Measurements from ENCODE around the gene HECW1.

HECW1 gene

DNA sequence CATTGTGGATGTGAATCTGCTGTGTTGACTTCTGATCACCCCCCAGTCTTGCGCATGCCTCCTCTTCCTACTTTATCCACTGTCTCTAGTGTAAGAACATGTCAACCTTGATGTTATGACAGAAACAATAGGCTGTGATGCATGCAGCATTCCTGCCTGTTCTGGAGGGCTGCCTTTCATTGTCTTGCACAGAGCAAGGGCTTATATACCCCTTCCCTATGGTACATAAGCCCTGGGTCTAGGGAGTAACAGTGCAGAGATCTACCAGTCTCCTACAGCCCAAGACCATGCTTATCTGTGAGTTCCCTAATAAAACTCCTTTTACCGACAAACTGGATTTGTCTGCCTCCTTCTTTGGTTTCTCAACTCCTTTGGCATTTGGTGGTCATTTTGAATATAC is 293.5 kb downstream of the HECW1 start:
- no peak for DNase-seq (ENCODE audit: low spot score)
- FAIRE-seq, result no peak

DNA sequence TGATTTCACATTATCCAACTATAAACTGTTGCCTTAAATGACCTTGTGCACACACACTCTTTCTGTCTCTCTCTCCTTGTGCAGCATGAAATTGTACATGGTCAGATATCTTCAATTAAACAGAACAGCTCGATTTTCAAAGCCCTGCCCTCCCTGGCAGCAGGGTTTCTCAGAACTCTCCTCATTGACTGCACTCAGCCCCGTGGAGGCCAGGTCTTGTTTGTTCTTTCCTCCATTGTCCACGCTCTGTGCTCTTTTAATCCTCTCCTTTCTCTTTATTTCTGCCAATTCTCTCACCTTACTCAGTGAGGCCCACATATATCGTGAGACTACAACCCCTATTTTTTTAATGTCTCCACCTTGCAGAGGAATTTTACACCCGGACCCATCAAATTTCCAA is 294.5 kb downstream of the HECW1 start:
- FAIRE-seq (no peak), DNase-seq (ENCODE audit: low spot score) (no peak)

DNA sequence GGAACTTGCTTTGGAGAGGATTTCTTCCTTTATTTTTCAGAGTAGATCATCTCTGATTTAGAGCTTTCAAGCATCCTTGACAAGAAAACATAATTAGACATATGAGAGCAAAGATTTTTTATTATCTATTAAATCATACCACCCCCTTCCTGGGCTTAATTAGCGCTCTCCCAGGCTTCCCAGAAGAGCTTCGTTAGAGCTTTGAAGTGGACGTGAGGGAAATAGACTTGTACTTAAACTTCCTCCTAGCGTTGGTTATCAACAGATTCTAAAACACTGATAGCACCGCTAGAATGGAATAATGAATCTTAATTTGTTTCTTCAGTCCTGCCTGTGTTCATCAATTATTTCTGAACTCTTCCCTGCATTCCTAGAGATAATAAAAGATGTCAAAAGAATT is 296.5 kb downstream of the HECW1 start:
- no peak for DNase-seq (ENCODE audit: low spot score)
- FAIRE-seq, result no peak

DNA sequence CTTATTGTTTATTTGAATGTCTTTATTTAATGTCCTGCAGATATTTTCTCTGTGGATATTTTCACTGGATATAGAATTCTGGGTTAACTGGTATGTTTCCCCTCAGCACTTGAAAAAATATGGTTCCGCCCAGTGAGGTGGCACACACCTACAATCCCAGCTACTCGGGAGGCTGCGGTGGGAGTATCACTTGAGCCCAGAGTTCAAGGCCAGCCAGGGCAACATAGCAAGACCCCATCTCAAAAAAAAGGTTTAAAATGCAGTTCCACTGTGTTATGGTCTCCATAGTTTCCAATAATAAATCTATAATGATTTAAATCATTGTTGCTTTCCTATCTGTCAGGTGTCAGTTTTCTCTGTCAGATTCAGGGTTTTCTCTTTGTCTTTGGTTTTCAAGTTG is 305.0 kb downstream of the HECW1 start:
- DNase-seq (ENCODE audit: low spot score) (no peak), FAIRE-seq (no peak)

DNA sequence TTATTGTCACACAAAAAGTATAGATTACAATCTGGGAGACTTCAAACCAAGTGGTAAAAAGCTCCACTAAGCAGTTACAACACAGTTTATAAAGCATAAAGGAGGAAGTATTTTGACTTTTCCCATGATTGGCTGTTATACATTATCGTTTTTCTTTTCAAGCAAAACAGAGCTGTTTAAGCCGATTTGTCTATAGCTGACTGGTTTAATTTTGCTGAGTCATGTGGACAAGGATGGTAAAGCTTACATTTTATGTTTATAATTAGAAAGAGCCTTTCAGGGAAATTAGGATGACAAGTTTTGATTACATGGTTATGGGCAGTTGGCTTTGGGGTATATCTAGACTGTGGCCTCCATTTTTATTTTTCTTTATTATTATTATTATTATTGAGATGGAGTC is 318.0 kb downstream of the HECW1 start:
- DNase-seq (ENCODE audit: low spot score), result no peak
- no peak for FAIRE-seq

DNA sequence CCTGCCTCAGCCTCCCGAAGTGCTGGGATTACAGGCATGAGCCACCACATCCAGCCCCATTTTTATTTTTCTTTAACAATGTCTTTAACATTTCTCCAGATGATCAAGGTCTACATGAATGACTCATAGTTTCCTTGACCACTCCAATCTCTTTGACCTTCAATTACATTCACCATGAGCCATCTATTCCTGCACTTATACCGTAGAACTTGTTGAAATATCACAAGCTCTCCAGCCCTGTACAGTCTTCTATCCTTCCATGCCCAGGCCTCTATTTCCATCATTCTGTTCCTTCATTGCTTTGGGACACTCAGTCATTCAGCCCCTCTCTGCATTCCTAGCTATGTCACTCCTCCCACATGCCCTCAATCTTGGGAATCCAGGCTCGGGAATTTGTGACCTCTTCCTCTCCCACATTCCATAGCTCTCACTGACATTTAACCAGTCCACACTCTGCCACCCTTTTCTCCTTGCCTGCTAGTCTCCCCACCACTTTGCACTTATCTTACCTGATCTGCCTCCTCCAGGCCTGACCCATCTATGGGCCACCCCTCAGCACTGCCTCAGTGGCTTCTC is 318.7 kb downstream of the HECW1 start:
- DNase-seq (ENCODE audit: low spot score) (peak; percentile 47), FAIRE-seq (no peak)

DNA sequence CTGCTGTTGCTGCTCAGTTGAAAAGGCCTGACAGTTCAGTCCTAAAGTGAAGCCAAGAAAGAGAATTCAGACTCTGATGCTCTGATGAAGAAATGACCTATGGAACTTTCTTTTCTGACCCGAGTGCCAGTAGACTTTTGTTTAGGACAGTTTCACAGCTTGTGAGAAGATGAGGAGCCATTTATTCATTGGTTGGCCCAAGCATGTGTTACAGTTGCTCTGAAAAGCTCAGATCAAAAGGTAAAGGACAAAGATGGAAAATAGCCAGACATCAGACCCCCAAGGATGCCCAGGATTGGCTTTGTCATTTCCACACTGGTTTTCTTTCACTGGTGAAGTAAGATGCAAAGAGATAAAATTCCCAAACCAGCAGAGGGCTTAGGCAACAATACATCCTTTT is 321.2 kb downstream of the HECW1 start:
- FAIRE-seq (no peak), DNase-seq (ENCODE audit: low spot score) (no peak)

DNA sequence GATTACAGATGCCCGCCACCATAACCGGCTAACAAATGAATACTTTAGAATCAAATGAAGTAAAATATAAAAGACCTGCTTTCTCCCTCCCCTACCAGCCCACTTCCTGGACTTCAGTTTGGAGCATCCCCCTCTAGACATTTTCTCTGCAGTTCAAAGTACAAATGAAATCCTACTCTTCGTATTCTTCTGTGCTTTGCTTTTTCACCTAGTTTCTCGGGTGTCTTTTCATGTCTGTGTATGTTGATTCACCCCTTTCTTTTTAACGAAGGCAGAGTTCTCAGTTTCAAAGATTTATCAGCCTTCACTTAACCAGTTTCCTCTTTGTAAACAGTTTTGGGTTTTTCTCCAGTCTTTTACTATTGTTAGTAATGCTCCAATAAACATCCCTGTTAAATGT is 324.6 kb downstream of the HECW1 start:
- FAIRE-seq, result no peak

DNA sequence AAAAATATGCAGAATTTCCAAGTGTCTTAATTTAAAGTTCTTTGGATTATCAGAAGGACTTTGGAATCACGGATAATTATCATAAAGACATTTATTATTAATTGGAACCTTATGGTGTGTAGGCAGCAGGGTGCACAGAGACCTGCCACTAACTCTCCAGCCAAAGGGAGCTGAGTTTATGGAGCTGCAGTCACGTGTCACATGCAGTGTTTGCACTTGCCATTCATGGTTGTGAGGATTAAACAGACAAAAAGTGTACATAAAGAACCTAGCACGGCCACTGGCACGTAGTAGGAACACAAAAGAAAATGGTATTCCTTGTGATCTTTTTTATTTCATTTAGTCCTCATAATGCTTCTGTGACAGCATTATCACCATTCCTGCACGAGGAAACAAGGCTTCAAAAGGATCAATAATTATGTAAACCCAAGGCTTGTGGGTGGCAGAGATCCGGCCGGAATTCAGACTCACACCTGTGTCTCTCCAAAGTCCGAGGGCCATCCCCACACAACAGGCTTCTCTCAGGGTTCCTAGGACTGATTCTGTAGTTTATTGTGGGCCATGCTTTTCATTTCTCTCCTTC is 326.5 kb downstream of the HECW1 start:
- FAIRE-seq, result no peak
- DNase-seq (ENCODE audit: low spot score), result no peak

More for the DNA sequence above, 324.6 kb downstream of the HECW1 start:
- no peak for DNase-seq (ENCODE audit: low spot score)

DNA sequence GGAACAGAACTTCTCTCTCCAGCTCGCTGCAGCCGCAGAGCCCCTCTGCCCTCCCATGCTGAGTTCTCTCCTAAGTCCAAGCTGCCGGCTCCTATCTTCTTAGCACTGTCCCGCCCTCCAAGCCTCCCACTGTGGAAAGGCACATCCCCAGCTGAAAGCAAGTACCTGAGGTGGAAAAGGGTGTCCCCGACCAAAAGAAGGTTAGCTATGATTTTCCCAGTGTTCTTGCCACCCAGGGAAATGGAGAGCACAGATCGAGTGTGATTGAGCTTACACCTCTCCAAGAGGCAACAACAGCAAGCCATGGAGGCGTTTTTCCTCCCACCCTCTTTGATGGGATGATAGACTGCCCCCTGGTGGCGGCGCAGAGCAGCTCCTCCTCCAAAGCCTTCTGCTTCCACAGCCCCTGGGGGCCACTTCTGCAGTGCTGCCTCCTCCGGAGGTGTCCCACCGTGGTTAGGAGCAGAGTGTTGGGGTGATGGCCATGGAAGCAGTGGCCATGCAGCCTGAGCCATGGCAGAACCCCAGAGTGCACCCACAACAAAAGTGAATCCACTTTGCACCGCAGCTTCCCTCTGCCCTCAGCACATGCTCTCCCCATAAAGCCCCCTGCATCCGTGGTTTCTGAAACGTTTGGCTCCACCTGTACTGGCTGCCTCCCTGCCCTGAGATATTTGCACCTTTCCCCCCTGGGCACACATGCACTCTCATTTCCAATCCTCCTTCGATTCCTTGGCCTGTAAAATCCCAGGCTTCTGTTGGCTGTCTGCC is 327.4 kb downstream of the HECW1 start:
- DNase-seq (ENCODE audit: low spot score) (peak; percentile 42), FAIRE-seq (no peak)

DNA sequence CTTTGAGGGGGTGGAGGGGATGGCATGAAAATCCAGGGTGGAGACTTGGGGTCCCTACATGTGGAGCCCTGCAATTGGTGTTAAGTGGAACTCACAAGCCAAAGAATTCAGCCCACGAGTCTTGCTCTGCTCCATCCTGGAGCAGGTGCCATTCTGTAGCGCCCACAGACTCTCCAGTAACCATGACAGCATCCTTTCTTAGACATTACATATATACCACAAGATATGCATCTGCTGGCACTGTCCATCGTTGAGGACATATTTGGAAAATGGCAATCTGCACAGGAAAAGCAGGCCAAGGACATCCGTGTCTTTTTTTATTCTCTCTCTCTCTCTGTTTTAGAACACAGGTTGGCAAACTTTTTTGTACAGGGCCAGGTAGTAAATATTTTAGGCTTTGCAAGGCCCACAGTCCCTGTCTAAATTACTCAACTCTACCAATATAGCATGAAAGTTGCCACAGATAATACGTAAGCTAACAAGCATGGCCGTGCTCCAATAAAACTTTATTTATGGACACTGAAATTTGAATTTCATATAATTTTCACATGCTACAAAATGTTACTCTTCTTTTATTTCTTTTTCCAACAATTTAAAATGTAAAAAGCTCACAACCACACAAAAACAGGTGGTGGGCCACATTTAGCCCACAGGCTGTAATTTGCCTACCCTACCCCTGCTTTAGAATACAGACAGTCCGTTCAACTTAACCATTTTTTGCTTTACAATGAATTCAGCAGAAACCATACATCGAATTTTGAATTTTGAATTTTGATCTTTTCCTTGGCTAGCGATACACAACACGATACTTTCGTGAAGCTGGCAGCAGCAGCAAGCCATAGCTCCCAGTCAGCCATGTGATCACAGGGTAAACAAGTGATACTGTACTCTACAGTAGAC is 329.0 kb downstream of the HECW1 start:
- no peak for DNase-seq (ENCODE audit: low spot score)
- FAIRE-seq, result no peak

DNA sequence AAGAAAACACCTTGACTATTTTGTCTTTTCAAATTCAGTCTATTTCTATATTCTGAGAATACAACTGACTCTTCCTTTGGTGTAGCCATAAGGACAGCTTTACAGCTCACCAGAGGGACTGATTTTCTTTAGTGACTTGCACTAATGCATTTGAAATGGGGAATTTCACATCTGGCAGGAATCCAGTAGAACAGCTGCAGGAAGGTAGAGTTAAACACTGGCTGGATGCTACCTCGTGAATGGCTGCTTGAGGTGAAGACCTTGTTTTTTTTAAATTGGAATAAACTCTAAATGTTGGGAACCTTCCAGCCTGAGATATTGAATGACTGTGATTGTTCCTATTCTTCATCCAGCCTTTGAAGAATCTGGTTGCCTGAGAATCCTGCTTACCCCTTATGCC is 330.9 kb downstream of the HECW1 start:
- no peak for DNase-seq (ENCODE audit: low spot score)
- no peak for FAIRE-seq

DNA sequence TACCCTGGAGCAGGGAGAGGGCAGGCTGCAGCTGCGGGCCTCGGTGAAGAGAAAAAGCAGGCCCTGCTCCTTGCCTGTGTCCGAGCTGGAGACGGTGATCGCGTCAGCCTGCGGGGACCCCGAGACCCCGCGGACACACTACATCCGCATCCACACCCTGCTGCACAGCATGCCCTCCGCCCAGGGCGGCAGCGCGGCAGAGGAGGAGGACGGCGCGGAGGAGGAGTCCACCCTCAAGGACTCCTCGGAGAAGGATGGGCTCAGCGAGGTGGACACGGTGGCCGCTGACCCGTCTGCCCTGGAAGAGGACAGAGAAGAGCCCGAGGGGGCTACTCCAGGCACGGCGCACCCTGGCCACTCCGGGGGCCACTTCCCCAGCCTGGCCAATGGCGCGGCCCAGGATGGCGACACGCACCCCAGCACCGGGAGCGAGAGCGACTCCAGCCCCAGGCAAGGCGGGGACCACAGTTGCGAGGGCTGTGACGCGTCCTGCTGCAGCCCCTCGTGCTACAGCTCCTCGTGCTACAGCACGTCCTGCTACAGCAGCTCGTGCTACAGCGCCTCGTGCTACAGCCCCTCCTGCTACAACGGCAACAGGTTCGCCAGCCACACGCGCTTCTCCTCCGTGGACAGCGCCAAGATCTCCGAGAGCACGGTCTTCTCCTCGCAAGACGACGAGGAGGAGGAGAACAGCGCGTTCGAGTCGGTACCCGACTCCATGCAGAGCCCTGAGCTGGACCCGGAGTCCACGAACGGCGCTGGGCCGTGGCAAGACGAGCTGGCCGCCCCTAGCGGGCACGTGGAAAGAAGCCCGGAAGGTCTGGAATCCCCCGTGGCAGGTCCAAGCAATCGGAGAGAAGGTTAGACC is 332.5 kb downstream of the HECW1 start:
- DNase-seq (ENCODE audit: low spot score), result no peak
- no peak for FAIRE-seq

DNA sequence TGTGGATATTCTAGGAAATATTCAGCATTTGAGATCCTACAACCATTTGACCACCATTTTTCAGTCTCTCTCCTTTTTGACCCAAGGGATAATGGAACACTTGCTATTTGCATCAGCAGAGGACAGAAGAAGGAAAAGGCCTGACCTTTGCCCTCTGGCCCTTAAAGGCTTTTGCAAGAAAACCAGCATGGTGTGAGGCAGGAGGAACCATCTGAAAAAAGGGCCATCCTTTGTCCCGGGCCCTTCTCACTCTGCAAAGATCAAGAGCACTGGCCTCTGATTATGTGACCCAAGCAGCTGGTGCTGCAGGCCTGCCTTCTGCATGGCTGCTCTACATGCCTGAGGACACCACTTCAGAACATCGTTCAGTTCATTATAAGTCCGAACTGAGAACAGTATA is 337.1 kb downstream of the HECW1 start:
- no peak for FAIRE-seq
- DNase-seq (ENCODE audit: low spot score), result no peak

DNA sequence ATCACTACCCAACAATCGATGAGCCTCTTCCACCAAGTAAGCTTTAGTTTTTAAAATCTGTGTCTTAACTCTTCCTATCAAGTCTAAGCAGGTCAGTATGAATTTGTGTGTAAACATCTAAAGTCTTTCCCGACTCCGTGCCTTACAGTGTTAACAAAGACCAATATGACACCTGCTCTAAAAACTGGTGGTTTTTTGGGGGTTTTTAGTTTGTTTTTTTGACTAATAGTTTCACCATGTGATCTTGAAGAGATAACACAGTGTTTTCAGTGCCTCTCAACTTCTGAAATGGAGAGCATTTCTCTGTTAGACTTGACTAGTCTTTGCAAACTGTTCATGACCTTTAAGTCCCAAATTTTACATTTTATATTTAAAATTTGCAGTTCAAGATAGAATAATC is 338.4 kb downstream of the HECW1 start:
- FAIRE-seq (no peak), DNase-seq (ENCODE audit: low spot score) (no peak)

DNA sequence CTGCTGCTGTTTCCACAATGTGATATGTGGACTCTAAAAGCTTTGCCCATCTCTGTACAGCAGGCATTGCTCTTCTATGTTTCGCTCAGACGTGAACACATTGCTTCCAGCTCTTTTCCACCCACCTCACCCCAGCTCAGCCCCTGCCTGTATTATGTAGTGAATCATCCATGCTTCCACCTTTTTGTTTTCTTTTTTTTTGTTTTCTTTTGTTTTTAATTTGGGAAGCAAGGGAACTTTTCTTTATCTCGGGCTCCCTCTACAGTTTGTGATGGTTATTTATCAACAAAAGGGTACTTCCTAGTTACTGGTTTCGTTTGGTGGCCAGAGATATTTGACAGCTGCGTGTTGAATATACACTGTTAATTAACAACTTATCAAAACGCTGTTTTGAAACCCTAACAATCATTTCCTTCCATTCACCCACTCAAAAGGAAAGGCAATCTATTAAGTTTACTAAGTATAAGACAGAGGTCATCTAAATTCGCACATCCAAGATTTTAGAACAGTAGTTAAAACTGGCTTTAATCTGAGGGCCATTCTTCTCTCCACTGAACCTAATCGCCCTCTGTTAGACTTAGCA is 342.6 kb downstream of the HECW1 start:
- DNase-seq (ENCODE audit: low spot score), result peak; percentile 50

DNA sequence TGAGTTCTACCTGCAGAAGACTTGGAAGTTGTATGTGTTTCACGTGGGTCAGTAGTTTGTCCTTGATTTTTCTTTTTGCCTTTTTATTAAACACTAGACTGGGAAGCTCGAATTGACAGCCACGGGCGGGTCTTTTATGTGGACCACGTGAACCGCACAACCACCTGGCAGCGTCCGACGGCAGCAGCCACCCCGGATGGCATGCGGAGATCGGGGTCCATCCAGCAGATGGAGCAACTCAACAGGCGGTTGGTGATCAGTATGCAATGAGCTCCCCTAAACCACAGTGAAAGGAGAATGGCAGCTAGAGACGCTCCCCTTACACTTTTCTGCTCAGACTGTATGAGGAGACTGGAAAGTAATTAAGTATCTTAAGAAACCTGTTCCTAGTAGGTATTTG is 343.8 kb downstream of the HECW1 start:
- FAIRE-seq, result no peak
- DNase-seq (ENCODE audit: low spot score), result no peak

More for the DNA sequence above, 342.6 kb downstream of the HECW1 start:
- FAIRE-seq, result peak; percentile 83

DNA sequence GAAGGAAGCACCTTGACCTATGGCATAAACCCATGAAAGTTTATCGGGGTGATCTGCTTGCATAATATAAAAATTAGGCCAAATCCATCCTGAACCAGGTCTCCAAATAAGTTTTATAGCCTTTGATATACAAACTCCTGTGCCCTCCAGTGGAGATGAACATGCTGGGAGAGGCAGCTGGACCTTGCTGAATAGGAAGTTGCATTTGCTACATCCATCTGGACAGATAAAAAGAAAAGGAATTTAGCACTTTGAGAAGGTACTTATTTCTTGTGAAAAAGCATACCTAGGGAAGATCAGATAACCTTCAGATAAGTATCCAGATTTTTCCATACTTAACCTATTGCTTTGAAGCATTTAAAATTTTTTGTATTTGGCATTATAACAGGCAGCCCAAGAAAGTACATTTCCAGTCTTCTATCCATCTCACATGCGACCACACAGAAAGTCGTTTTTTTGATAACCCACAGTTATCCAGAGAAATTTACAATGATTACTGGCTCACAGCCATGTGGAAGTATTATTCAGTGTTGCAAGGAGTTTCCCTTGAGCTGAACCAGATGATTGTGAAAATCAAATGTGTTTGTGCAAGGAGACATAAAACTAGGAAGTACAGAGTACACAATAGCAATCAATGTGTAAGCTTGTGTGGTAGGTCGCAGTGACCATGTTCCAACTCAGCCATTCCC is 346.0 kb downstream of the HECW1 start:
- DNase-seq (ENCODE audit: low spot score) (no peak), FAIRE-seq (no peak)

DNA sequence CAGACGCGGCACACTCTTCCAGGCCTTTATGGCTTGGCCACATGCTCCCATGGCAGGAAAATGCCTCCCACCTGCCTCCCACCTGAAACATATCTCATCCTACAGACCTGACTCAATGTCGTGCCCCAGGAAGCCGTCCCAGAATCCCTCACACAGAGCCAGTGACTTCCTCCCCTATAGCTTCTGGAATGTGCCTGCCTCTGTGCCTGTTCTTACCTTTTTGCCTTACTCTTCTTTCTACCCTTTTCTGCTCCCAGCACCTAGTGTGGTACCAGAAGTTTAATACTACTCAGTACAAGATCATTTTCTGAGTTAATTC is 346.5 kb downstream of the HECW1 start:
- no peak for FAIRE-seq
- DNase-seq (ENCODE audit: low spot score), result no peak

DNA sequence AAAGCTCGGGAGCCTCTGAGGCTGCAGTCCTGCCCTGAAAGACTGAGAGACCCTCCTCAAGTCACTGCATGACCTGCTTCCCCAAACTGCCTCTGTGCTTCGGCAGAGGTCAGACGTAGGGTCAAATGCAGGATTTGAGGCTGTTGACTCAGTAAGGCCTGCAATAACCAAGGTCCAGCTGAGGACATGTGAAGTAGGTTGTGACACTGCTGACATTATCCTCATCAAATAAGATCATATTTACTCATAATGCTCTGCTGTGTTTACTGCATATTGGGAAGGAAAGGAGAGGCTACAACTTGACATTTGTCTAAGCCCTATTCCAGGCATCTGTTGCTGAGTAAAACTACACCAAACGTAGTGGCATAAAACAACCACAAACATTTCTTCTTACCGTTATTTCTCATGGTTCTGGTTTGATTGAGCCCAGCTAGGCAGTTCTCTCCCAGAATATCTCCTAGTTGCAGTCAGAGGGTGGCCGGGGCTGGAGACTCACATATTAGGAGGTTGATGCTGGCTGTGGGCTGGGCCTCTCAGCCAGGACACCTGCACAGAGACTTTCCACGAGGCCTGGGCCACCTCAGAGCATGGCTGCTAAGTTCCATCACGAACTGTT is 348.4 kb downstream of the HECW1 start:
- DNase-seq (ENCODE audit: low spot score) (no peak), FAIRE-seq (no peak)
